ENCODE results near the gene OTOF. TPM values are rescaled to one million over a fixed set of nuclear protein-coding genes. Genes with fewer than 3 reads are reported as not detected.

The OTOF gene
- total and polyA plus RNA-seq, 9 of the 15 experiments (the other 6 are each of a cell fraction or from before 2014, with no cell fraction given): 0.03 to 0.11 (median 0.06) TPM; not detected in 5

DNA sequence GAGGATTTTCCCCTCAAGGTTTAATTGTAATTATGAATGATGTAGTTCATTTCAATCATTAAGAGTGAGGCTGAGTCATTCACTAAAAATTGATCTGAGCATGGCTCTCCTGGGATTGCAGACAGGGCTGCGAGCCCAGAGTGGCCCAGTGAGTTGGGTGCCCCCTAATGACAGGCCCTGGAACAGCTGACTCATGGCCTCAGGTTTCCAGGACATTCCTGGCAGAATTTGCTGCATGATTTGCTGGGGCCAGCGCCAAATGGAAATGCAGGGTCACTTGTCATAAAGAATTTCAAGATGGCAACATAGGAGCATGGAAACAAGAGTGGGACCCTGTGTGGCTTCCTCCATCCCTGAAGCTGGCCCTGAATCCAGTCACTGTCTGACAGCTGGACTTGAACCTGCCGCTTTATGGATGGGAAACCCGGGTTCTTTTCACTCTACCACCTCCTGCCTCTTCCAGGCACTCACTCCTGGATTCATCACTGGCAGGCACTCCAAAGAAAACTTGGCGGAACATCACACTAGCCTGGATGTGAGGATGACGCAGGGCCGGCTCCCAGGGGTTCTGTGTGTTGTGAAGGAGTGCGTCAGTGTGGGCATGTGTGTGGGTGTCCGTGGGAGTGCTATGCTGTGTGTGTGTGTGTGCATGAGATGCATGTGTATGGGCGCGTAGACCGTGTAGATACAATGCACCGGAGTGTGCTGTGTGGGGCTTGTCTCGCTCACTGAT is 15.2 kb downstream of the OTOF start (continued):
- TF ChIP-seq, protein P1, sequence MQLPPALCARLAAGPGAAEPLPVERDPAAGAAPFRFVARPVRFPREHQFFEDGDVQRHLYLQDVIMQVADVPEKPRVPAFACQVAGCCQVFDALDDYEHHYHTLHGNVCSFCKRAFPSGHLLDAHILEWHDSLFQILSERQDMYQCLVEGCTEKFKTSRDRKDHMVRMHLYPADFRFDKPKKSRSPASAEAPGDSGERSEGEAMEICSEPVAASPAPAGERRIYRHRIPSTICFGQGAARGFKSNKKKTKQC (CRISPR knock-in tag; IDR thresholded peaks at IDR 0.05): no peak
- peak in 1 of 2 experiments; percentile 74; a peak in 1 of 4 replicates for TF ChIP-seq TEAD1 (CRISPR knock-in tag; IDR thresholded peaks at IDR 0.05)
- peak; percentile 72; the same call in 1 of the 2 replicates for TF ChIP-seq REST (IDR thresholded peaks at IDR 0.05; ENCODE audit: borderline replicate concordance)
- no peak for TF ChIP-seq REST (CRISPR knock-in tag; IDR thresholded peaks at IDR 0.05; ENCODE audit: low read depth)
- TF ChIP-seq ZNF212 (CRISPR knock-in tag; IDR thresholded peaks at IDR 0.05): no peak
- no peak for TF ChIP-seq ZKSCAN8 (CRISPR knock-in tag; IDR thresholded peaks at IDR 0.05)
- no peak for TF ChIP-seq HNRNPL (IDR thresholded peaks at IDR 0.05; ENCODE audit: low read depth, low read length)
- no peak for TF ChIP-seq DDX20 (tag; IDR thresholded peaks at IDR 0.05; ENCODE audit: low read depth)
- peak; percentile 49; the same call in 1 of the 2 replicates for TF ChIP-seq DEAF1 (CRISPR knock-in tag; IDR thresholded peaks at IDR 0.05)
- TF ChIP-seq PHF8 (IDR thresholded peaks at IDR 0.05; ENCODE audit: borderline replicate concordance, low read length): no peak
- TF ChIP-seq MCM5 (IDR thresholded peaks at IDR 0.05; ENCODE audit: low read depth): no peak
- TF ChIP-seq ZNF764 (CRISPR knock-in tag; IDR thresholded peaks at IDR 0.05; ENCODE audit: low read depth): no peak
- no peak for TF ChIP-seq ZNF655 (CRISPR knock-in tag; IDR thresholded peaks at IDR 0.05)
- TF ChIP-seq HNRNPH1 (optimal IDR thresholded peaks at IDR 0.05; ENCODE audit: low read depth, low read length): no peak
- TF ChIP-seq, protein P2, sequence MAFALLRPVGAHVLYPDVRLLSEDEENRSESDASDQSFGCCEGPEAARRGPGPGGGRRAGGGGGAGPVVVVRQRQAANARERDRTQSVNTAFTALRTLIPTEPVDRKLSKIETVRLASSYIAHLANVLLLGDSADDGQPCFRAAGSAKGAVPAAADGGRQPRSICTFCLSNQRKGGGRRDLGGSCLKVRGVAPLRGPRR (CRISPR knock-in tag; IDR thresholded peaks at IDR 0.05): no peak
- no peak for TF ChIP-seq ZNF445 (CRISPR knock-in tag; IDR thresholded peaks at IDR 0.05; ENCODE audit: low read depth)
